Hepatocyte (in vitro differentiated cells): ENCODE data around the gene DKK2.

Experiments used
- EZH2 ChIP-seq: fragments of 200-600 bp; sonication (generic); IDR thresholded peaks from 2 replicates; pipeline ENCODE4 v1.6.1; 2016; ENCODE audit warnings: antibody characterized with exemption, mild to moderate bottlenecking, borderline replicate concordance
- EZH2phosphoT487 ChIP-seq: fragments of 200-600 bp; sonication (generic); IDR thresholded peaks from one replicate; pipeline ENCODE4 v1.6.1; 2018; ENCODE audit warnings: antibody characterized with exemption, mild to moderate bottlenecking, low read depth, moderate library complexity; ENCODE audit not compliant: unreplicated experiment, severe bottlenecking
- TF ChIP-seq, protein P1 (sequence below): fragments of 200-600 bp; sonication (generic); IDR thresholded peaks from 2 replicates; pipeline ENCODE4 v1.5.1; 2016; ENCODE audit warnings: antibody characterized with exemption, mild to moderate bottlenecking; ENCODE audit not compliant: poor library complexity

DNA sequence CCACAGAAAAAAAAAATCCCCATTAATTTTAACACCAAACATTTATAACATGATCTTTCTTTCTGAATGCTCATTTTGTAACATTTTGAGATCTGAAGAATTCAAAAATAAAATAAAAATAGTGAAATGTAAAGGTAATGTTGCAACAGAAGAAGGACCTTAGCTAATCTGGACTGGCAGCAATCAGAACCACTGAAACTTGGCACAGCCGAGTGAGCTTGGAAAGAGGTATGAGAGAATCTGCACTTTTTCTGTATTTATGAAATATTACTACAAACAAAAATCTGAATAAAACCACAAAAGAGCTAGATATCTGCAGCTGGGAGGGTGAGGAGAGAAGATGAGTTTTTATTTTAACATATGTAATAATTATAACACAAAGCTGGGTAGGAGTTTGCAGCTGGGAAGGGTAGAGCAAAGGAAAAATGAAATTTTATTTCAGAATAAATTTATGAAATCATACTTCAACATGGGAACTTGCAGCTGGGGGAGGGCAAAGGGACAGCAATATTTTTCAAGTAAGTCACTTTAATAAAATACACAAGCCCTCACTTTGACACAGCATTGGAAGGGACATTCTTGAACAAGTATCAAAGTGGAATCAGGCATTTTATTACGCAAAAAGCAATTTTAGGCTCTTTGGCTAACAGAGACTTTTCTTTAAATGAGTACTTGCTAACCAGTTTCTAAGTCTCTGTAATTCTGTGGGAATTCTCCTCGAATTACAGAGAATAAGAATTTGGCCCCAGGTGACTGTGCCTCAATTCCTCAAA lies 26.7 kb downstream of the DKK2 start:
- TF ChIP-seq, protein P1, sequence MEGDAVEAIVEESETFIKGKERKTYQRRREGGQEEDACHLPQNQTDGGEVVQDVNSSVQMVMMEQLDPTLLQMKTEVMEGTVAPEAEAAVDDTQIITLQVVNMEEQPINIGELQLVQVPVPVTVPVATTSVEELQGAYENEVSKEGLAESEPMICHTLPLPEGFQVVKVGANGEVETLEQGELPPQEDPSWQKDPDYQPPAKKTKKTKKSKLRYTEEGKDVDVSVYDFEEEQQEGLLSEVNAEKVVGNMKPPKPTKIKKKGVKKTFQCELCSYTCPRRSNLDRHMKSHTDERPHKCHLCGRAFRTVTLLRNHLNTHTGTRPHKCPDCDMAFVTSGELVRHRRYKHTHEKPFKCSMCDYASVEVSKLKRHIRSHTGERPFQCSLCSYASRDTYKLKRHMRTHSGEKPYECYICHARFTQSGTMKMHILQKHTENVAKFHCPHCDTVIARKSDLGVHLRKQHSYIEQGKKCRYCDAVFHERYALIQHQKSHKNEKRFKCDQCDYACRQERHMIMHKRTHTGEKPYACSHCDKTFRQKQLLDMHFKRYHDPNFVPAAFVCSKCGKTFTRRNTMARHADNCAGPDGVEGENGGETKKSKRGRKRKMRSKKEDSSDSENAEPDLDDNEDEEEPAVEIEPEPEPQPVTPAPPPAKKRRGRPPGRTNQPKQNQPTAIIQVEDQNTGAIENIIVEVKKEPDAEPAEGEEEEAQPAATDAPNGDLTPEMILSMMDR = no peak
- TF ChIP-seq EZH2 (no peak), EZH2phosphoT487 (no peak)
